Limb (tissue), 2 donors: ENCODE measurements around the gene KIF1B.

Experiments
- DNase-seq, 2 donors: peaks; one replicate each; pipeline ENCODE4 v3.0.0-alpha.2; 2016; ENCODE audit errors: extremely low spot score in 2 of 2

Gene KIF1B, protein sequence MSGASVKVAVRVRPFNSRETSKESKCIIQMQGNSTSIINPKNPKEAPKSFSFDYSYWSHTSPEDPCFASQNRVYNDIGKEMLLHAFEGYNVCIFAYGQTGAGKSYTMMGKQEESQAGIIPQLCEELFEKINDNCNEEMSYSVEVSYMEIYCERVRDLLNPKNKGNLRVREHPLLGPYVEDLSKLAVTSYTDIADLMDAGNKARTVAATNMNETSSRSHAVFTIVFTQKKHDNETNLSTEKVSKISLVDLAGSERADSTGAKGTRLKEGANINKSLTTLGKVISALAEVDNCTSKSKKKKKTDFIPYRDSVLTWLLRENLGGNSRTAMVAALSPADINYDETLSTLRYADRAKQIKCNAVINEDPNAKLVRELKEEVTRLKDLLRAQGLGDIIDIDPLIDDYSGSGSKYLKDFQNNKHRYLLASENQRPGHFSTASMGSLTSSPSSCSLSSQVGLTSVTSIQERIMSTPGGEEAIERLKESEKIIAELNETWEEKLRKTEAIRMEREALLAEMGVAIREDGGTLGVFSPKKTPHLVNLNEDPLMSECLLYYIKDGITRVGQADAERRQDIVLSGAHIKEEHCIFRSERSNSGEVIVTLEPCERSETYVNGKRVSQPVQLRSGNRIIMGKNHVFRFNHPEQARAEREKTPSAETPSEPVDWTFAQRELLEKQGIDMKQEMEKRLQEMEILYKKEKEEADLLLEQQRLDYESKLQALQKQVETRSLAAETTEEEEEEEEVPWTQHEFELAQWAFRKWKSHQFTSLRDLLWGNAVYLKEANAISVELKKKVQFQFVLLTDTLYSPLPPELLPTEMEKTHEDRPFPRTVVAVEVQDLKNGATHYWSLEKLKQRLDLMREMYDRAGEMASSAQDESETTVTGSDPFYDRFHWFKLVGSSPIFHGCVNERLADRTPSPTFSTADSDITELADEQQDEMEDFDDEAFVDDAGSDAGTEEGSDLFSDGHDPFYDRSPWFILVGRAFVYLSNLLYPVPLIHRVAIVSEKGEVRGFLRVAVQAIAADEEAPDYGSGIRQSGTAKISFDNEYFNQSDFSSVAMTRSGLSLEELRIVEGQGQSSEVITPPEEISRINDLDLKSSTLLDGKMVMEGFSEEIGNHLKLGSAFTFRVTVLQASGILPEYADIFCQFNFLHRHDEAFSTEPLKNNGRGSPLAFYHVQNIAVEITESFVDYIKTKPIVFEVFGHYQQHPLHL (N-terminal part only)

GRCh38 chr1:10209905-10210810 lies at the start of gene KIF1B:
TSS of gene KIF1B (plus strand) at chr1:10210570. CDS start at chr1:10232329, 21,759 bp downstream.
- DNase-seq = peak; percentile 97 to 100

DNA sequence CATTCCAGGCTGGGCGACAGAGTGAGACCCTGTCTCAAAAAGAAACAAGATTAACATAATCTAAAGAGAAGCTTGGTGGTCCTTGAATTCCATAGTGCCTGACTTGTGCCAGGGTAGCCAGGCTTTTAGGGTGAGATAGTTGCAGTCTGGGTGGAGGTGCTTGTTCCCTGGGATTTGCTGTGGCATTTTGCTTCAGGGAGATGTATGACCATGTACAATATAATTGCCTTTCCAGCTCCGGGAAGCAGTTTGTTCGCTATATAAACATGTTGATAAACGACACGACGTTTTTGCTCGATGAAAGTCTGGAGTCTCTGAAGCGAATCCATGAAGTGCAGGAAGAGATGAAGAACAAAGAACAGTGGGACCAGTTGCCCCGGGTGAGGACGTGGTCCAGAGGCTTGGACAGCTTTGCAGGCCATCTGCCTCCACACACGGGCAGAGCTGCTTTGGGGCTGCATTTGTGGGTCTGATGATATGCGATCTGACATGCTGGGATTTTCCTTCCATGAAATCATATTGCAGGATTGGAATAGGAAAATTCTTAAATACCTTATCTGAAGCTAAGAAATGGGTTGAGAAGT lies 49.4 kb upstream of the KIF1B start:
- DNase-seq = no peak

- DNase-seq = no peak
These were observed 48.7 kb upstream of the KIF1B start for GRCh38 chr1:10161541-10162290.

DNA sequence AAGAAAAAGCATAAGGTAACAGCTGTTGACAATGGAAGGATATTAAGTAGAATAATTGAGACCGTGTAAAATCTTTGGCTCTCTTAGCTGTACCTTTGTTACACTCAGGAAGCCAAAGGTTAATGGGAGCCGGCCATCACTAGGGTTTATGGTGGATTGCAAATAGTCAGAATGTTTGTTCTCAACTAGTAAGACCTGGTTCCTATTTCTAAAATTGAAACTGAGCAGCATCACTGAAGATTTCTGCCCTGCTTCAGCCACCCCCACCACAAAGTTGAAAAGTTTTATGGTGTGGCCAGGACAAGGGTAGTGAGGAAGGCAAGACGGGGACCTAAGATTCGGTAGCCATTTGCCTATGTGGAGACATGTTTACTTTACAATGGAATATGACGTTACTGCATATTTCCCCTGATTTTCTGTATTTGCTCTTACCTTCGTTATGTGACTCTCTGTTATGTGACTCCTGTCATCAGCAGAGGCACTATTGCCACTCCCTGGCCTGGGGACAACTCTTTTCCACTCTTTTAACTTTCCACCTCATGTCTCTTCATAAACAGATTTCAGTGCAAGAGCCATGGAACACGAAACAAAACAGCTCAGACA lies 41.4 kb upstream of the KIF1B start:
- DNase-seq = no peak

DNA sequence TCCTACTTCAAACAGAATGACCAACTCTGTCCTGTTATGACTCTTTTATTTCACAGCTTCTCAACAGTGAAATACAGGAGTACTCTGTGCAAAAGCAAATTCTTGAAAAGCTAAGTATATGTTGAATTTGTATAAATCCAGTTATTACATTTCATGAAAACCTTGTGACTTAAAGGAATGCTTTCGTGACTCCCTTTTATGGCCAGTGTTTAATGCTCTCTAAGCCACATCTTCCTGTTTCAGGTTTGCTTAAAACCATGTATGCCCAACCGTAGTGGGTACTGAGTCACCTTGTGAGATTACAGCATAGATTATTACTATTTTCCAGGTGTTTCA lies 40.2 kb upstream of the KIF1B start:
- no peak for DNase-seq

DNA sequence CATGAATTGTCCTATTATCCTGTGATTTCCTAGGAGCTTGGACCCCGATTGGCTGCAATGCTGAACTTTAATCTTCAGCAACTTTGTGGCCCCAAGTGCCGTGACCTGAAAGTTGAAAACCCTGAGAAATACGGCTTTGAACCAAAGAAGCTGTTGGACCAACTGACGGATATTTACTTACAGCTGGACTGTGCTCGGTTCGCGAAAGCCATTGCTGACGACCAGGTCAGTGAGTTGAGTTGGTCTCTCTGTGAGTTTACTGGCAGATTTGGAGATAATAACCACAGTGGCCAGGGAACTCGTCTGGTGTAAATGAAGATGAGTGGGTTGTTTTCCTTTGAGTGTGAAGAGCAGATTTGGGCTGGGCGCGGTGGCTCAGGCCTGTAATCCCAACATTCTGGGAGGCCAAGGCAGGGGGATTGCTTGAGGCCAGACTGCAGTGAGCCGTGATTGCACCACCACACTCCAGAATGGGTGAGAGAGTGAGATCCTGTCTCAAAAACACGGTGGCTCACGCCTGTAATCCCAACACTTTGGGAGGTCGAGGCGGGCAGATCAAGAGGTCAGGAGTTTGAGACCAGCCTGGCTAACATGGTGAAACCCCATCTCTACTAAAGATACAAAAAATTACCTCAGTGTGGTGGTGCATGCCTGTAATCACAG lies 39.1 kb upstream of the KIF1B start:
- DNase-seq = no peak

GRCh38 chr1:10171995-10172669 lies 38.2 kb upstream of the KIF1B start:
- DNase-seq = no peak

DNA sequence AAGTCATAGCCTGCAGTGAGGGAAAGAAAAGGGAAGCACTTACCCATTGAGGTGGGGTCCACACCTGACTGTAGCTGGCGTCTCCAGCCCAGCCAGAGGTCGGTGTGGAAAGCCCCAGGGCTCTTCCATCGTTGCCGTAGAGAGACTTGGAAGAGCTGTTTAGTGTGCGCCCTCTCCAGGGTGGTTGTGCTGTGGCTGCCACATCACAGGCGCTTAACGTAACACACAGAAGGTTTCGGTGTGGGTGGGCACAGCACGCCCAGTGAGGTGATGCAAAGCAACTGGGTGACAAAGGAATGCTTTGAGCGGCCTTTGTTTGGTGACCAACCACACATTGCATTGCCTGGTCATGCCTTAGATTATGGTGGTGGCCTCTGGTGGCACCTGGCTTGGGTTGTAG lies 36.8 kb upstream of the KIF1B start:
- DNase-seq = no peak

- DNase-seq = no peak
These were observed 32.5 kb upstream of the KIF1B start for GRCh38 chr1:10177876-10178275.

GRCh38 chr1:10178597-10179405 lies 31.6 kb upstream of the KIF1B start:
- peak in 1 of 2 donors; percentile 52 for DNase-seq

- DNase-seq = peak in 1 of 2 donors; percentile 47
These were observed 30.8 kb upstream of the KIF1B start for GRCh38 chr1:10179406-10180091.

GRCh38 chr1:10181154-10181553 lies 29.2 kb upstream of the KIF1B start:
- no peak for DNase-seq

DNA sequence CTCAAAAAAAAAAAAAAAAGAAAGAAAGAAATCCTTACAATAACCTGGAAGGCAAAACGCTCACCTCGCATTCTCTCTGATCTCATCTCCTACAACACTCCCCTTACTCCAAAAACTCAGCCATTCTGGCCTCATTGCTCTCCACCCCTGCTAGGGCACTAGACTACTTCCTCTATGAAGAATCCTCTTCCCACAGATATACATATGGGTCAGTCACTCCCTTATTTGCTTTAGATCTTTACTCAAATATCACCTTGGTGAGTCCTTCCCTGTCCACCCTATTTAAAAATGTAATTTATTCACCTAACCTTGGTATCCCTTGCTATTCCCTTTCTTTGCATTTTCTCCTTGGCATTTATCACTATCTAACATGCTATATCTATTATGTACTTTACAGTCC lies 24.6 kb upstream of the KIF1B start:
- no peak for DNase-seq

GRCh38 chr1:10186331-10187025 lies 23.9 kb upstream of the KIF1B start:
- no peak for DNase-seq

DNA sequence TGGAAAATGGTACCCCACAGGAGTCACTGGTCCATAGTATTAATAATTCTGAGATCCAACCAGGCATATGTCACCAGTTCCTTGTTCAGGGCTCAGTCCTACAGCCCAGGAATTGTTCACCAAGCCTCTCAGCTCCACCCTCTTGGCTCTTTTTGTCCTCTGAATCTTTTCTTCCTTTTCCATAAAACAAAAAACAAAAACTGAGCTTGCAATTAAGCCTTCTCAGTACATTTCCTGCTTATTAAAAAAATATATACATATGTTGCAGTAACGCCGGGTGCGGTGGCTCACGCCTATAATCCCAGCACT lies 23.4 kb upstream of the KIF1B start:
- no peak for DNase-seq

DNA sequence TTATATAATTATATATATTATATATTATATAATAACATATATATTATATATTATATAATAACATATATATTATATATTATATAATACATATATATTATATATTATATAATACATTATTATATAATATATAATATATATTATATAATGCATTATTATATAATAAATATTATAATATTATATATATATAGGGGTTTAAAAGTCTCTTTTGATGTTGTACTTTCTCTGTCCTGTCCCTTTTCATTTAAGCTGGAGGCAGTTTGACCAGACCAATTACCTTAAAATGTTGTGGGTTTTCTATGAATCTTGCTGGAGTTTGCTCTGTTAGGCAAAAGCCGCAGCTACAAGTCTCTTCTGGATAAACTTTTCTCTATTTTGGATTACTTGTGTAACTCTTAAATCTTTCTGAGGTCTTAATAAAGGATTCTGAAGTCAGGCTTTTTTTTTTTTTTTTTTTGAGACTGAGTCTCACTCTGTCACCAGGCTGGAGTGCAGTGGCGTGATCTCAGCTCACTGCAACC lies 22.2 kb upstream of the KIF1B start:
- DNase-seq = no peak
